HepG2 (cell line): Measurements from ENCODE around the gene SYTL1. TPM values are rescaled to one million over a fixed set of nuclear protein-coding genes. Genes with fewer than 3 reads are reported as not detected.

Experiments
- ATAC-seq: fragments of 200-7000 bp; cut with Tn5 transposase; 3 replicates; pipeline ENCODE4 v1.9.1; 2020; ENCODE audit warnings: mild to moderate bottlenecking, moderate library complexity
- BruUV-seq: library from RNA; stranded (reverse); fragments of 400-500 nt; replicated peaks from 2 replicates; lab custom pipeline; 2021; lab: Mats Ljungman, UMichigan
- CTCF ChIA-PET: fragments of 300-600 bp; formaldehyde crosslinking; extraction: SDS; loops from one replicate; lab custom pipeline; 2021; ENCODE audit warnings: low total read pairs, inconsistent platforms, low intra/inter-chr PET ratio; lab: Yijun Ruan, JAX
- POLR2A ChIA-PET: fragments of 350-600 bp; sonication (Branson Sonifier 250); formaldehyde crosslinking; loops from one replicate; lab custom pipeline; 2020; ENCODE audit warnings: antibody characterized with exemption, inconsistent platforms; lab: Yijun Ruan, JAX
- DNase-seq: peaks from one replicate; pipeline ENCODE4 v3.0.0-alpha.2; 2015; ENCODE audit warnings: low spot score
- FAIRE-seq: peaks from 3 replicates; lab custom pipeline; 2011; peaks lifted over from hg19 to GRCh38; lab: Jason Lieb, UNC
- H2AFZ ChIP-seq: one replicate; pipeline ENCODE4 v1.6.1; 2011; ENCODE audit warnings: low read length, inconsistent platforms
- H3K27ac ChIP-seq: fragments of 300-600 bp; 3 replicates; pipeline ENCODE4 v1.8.0; 2011; ENCODE audit warnings: mixed run types, mild to moderate bottlenecking, mixed read lengths, low read length, inconsistent platforms; ENCODE audit not compliant: insufficient read depth; ENCODE audit errors: extremely low read length
- H3K27me3 ChIP-seq, 2 experiments: fragments of 200-600 bp in 1 of 2; 2 replicates in 1 of 2; 3 replicates in 1 of 2; pipeline versions ENCODE4 v1.6.0 to v1.8.0; 2011; ENCODE audit warnings: low read length in 2 of 2, mild to moderate bottlenecking in 2 of 2, moderate library complexity in 2 of 2, inconsistent platforms in 1 of 2; ENCODE audit not compliant: insufficient read depth in 2 of 2, control insufficient read depth in 1 of 2
- H3K36me3 ChIP-seq, 2 experiments: fragments of 200-600 bp in 1 of 2; replicated peaks in 1 of 2; 2 replicates in 1 of 2; 3 replicates in 1 of 2; pipeline versions ENCODE4 v1.5.1 to v1.8.0; 2011; ENCODE audit warnings: low read length in 2 of 2, inconsistent platforms in 1 of 2; ENCODE audit not compliant: insufficient read depth in 2 of 2, control insufficient read depth in 1 of 2
- H3K4me1 ChIP-seq: 2 replicates; pipeline ENCODE4 v1.5.1; 2012; ENCODE audit warnings: low read length, inconsistent platforms; ENCODE audit not compliant: insufficient read depth
- H3K4me2 ChIP-seq: 2 replicates; pipeline ENCODE4 v1.6.0; 2011; ENCODE audit warnings: low read depth, low read length, inconsistent platforms
- H3K4me3 ChIP-seq, 3 experiments: fragments of 200-600 bp in 1 of 3; sonication (generic), shearing (Covaris generic) in 1 of 3; replicated peaks in 1 of 3; 2 replicates each; pipeline ENCODE4 v1.5.1; 2011 to 2016; ENCODE audit warnings: low read length in 3 of 3, inconsistent platforms in 2 of 3, low read depth in 2 of 3, mild to moderate bottlenecking in 2 of 3, control low read depth in 1 of 3, mixed read lengths in 1 of 3; ENCODE audit not compliant: insufficient read depth in 1 of 3
- H3K79me2 ChIP-seq: one replicate; pipeline ENCODE4 v1.6.1; 2011; ENCODE audit warnings: low read length, inconsistent platforms; ENCODE audit not compliant: insufficient read depth
- H3K9ac ChIP-seq: 2 replicates; pipeline ENCODE4 v1.6.0; 2011; ENCODE audit warnings: mild to moderate bottlenecking, low read depth, low read length, inconsistent platforms; ENCODE audit not compliant: insufficient read depth
- H3K9me3 ChIP-seq: 2 replicates; pipeline ENCODE4 v1.5.1; 2012; ENCODE audit warnings: mild to moderate bottlenecking, low read length
- H4K20me1 ChIP-seq: 2 replicates; pipeline ENCODE4 v1.6.0; 2011; ENCODE audit warnings: inconsistent platforms, mild to moderate bottlenecking, low read length, moderate library complexity; ENCODE audit not compliant: insufficient read depth
- ARID3A ChIP-seq: IDR thresholded peaks from 2 replicates; pipeline ENCODE4 v1.6.1; 2012; ENCODE audit warnings: low read depth, low read length, improper control_type of control experiment
- ARID4A ChIP-seq: sonication (generic); formaldehyde crosslinking; IDR thresholded peaks from 2 replicates; pipeline ENCODE4 v1.5.0; 2020; ENCODE audit warnings: mild to moderate bottlenecking, missing genetic modification reagents, borderline replicate concordance
- ATAD3A ChIP-seq: sonication (generic); formaldehyde crosslinking; IDR thresholded peaks from 2 replicates; pipeline ENCODE4 v1.4.0; 2020; ENCODE audit warnings: missing genetic modification reagents
- BCL3 ChIP-seq: sonication (generic); formaldehyde crosslinking; IDR thresholded peaks from 2 replicates; pipeline ENCODE4 v1.5.1; 2020; ENCODE audit warnings: mild to moderate bottlenecking, missing genetic modification reagents, moderate library complexity
- HNRNPLL ChIP-seq: fragments of 200-400 bp; formaldehyde crosslinking; IDR thresholded peaks from 2 replicates; pipeline ENCODE4 v1.6.1; 2017; ENCODE audit warnings: mild to moderate bottlenecking, low read depth, low read length; ENCODE audit not compliant: poor library complexity, severe bottlenecking
- KAT8 ChIP-seq: IDR thresholded peaks from 2 replicates; pipeline ENCODE4 v1.6.1; 2016; ENCODE audit warnings: missing genetic modification reagents, missing compliant biosample characterization
- RFXANK ChIP-seq: IDR thresholded peaks from 2 replicates; pipeline ENCODE4 v1.6.1; 2016
- ZNF24 ChIP-seq: fragments of 450-650 bp; IDR thresholded peaks from 2 replicates; pipeline ENCODE4 v1.6.1; 2017; ENCODE audit warnings: antibody characterized with exemption, mild to moderate bottlenecking
- ZNF691 ChIP-seq: sonication (generic); formaldehyde crosslinking; IDR thresholded peaks from 2 replicates; pipeline ENCODE4 v1.4.0; 2020; ENCODE audit warnings: missing genetic modification reagents, low read depth, mild to moderate bottlenecking, borderline replicate concordance
- ZNF776 ChIP-seq: sonication (generic); formaldehyde crosslinking; IDR thresholded peaks from 2 replicates; pipeline ENCODE4 v1.4.0; 2020; ENCODE audit warnings: mild to moderate bottlenecking, missing genetic modification reagents
- ZNF784 ChIP-seq: sonication (generic); formaldehyde crosslinking; IDR thresholded peaks from 2 replicates; pipeline ENCODE4 v1.5.1; 2020; ENCODE audit warnings: missing genetic modification reagents, mild to moderate bottlenecking, borderline replicate concordance
- WGBS: methylation state at CpG from one replicate; pipeline ENCODE4 v1.1.6; 2017; ENCODE audit warnings: low lambda C conversion rate; 5-methylcytosine and 5-hydroxymethylcytosine counted together
- in situ Hi-C: cut with HindIII; loops from 2 replicates; pipeline ENCODE4 v1.10.0; 2017; ENCODE audit warnings: low pct_unique_long_range_greater_than_20kb; ENCODE audit not compliant: extremely low pct_ligation_motif_present
- intact Hi-C: fragments of 100-400 bp; cut with micrococcal nuclease; formaldehyde crosslinking; loops from one replicate; pipeline ENCODE4 v1.10.0; 2022; ENCODE audit not compliant: unreplicated experiment
- polyA plus RNA-seq, 8 experiments: library from polyadenylated mRNA; depleted of rRNA in 3 of 8; stranded (reverse) in 7 of 8; unstranded in 1 of 8; fragments of >200 nt; fragmentation: Illumina TruSeq in 4 of 8; extraction: Trizol in 4 of 8; gene quantifications; 2 replicates each; pipeline versions ENCODE4 v1.2.1 to v1.2.3, GENCODE V29; 2011 to 2016; ENCODE audit warnings: low read depth in 4 of 8, missing spikeins in 1 of 8, mixed read lengths in 1 of 8; ENCODE audit not compliant: insufficient read depth in 1 of 8
- total RNA-seq, 5 experiments: library from RNA; depleted of rRNA; stranded (reverse); fragments of >200 nt; fragmentation: Illumina TruSeq; extraction: Trizol; gene quantifications; 2 replicates each; pipeline ENCODE4 v1.2.3, GENCODE V29; 2016; ENCODE audit warnings: low read depth in 1 of 5

SYTL1 gene
- total and polyA plus RNA-seq, 2 of the 13 experiments (the other 11 are each of a cell fraction or from before 2014, with no cell fraction given), result 11.1 to 17.8 TPM

- peak overlapping the region in 2 of 3 experiments; percentile 33 to 61; a peak in 3 of 6 replicates for H3K4me3 ChIP-seq
- peak; percentile 83 for ATAC-seq
- TF ChIP-seq ZNF24 (no peak), HNRNPLL (peak; percentile 73), ZNF691 (CRISPR knock-in tag) (peak; percentile 57; the same call in 1 of the 2 replicates), ARID3A (no peak), ZNF784 (no peak), BCL3 (CRISPR knock-in tag) (no peak), ATAD3A (no peak), RFXANK (CRISPR knock-in tag) (no peak), KAT8 (0 out of 2 replicates have a peak, but pooled peaks have one; percentile 17), ZNF776 (CRISPR knock-in tag) (no peak), ARID4A (CRISPR knock-in tag) (peak; percentile 64; the same call in 1 of the 2 replicates)
These were observed 15.6 kb downstream of the SYTL1 start for GRCh38 chr1:27357281-27358037.

More at GRCh38 chr1:27357281-27358037, 15.6 kb downstream of the SYTL1 start:
- Histone ChIP-seq H3K27ac (no peak overlapping the region), H3K36me3 (0 out of 5 replicates have a peak, but pooled peaks cover 0 to 2% of the 10 kb centered on the region in 2 experiments), H3K4me1 (peaks cover 8% of the 10 kb centered on the region; the same call in 1 of the 2 replicates), H3K9ac (no peak overlapping the region), H2AFZ (no peak overlapping the region), H4K20me1 (no peaks in the 10 kb centered on the region), H3K9me3 (no peaks in the 10 kb centered on the region), H3K27me3 (no peaks in the 10 kb centered on the region), H3K79me2 (no peaks in the 10 kb centered on the region), H3K4me2 (peak overlapping the region; percentile 70)
- intact Hi-C loops, result loop anchor here (1.0 kb wide), 3 partner anchors 16 to 38 kb away; no protein-coding TSS in a partner anchor
- ChIA-PET CTCF (interaction anchor here (1.0 to 2.1 kb wide), 5 partner anchors 15 to 57 kb away, joined by 3 to 19 read pairs (median 6); no protein-coding TSS in a partner anchor), POLR2A (no interaction called here)
- WGBS, result 45% methylated on average over 19 of the region's 40 CpGs
- in situ Hi-C loops, result loop anchor here (5.0 kb wide), 1 partner anchor 35 kb away; the partner anchor contains the start of gene GPR3
- DNase-seq (peak; percentile 43), FAIRE-seq (no peak)
- BruUV-seq, result no TSS peak
